ENCODE data around the gene APOBEC3H.
"Not testable (repeated sequence)": the region's sequence is repeated elsewhere in the genome, so short reads cannot be mapped to it uniquely, and the experiment has no call there.

APOBEC3H gene

GRCh38 chr22:39078329-39078728 is 18.7 kb upstream of the APOBEC3H start:
- Histone ChIP-seq H3F3A (ENCODE audit: insufficient read depth) (peaks cover 29% of the 10 kb centered on the region), H2AFZ (ENCODE audit: low read depth, low read length, severe bottlenecking) (no peak overlapping the region), H3K27ac (ENCODE audit: low read depth, low read length) (peak overlapping the region; percentile 81; the same call in 1 of the 2 replicates), H3K36me3 (ENCODE audit: low read length) (no peaks in the 10 kb centered on the region; the same call in 1 of the 2 replicates), H3K9me2 (replicated peaks; ENCODE audit: insufficient read depth, low read length) (no peaks in the 10 kb centered on the region), H3K9ac (ENCODE audit: low read length) (peak overlapping the region; percentile 82), H3K4me3 (ENCODE audit: insufficient read depth, low read length, poor library complexity, severe bottlenecking) (peak overlapping the region; percentile 70), H3K4me2 (ENCODE audit: low read depth, low read length, poor library complexity, severe bottlenecking) (peak overlapping the region; percentile 75), H3K79me2 (ENCODE audit: insufficient read depth, low read length) (peaks cover 19% of the 10 kb centered on the region), H3K27me3 (ENCODE audit: low read length) (no peaks in the 10 kb centered on the region), H4K20me1 (ENCODE audit: low read depth, low read length) (no peaks in the 10 kb centered on the region), H3K9me3 (ENCODE audit: insufficient read depth, low read length) (no peaks in the 10 kb centered on the region)
- TF ChIP-seq EZH2phosphoT487 (conservative IDR thresholded peaks at IDR 0.05; ENCODE audit: low read length), result no peak
- TF ChIP-seq CTCF (IDR thresholded peaks at IDR 0.05; ENCODE audit: insufficient read depth, low read length, poor library complexity, severe bottlenecking), result no peak

- not testable (repeated sequence) for H3K4me2 ChIP-seq (ENCODE audit: low read depth, low read length, poor library complexity, severe bottlenecking); H3K9ac ChIP-seq (ENCODE audit: low read length); H3K36me3 ChIP-seq (ENCODE audit: low read length); H3K27ac ChIP-seq (ENCODE audit: low read depth, low read length); H3K9me3 ChIP-seq (ENCODE audit: insufficient read depth, low read length); H3K9me2 ChIP-seq (replicated peaks; ENCODE audit: insufficient read depth, low read length); H2AFZ ChIP-seq (ENCODE audit: low read depth, low read length, severe bottlenecking); H3K4me3 ChIP-seq (ENCODE audit: insufficient read depth, low read length, poor library complexity, severe bottlenecking); H3K27me3 ChIP-seq (ENCODE audit: low read length); H4K20me1 ChIP-seq (ENCODE audit: low read depth, low read length)
- peaks cover 19% of the 10 kb centered on the region for H3K79me2 ChIP-seq (ENCODE audit: insufficient read depth, low read length)
- H3F3A ChIP-seq (ENCODE audit: insufficient read depth), result peaks cover 21% of the 10 kb centered on the region
Observed at GRCh38 chr22:39079054-39079637, 17.9 kb upstream of the APOBEC3H start.

- H3K79me2 ChIP-seq (ENCODE audit: insufficient read depth, low read length), result peaks cover 19% of the 10 kb centered on the region
- H3K9ac ChIP-seq (ENCODE audit: low read length), result no peak overlapping the region
- H3K27ac ChIP-seq (ENCODE audit: low read depth, low read length), result no peak overlapping the region
- no peaks in the 10 kb centered on the region for H3K9me3 ChIP-seq (ENCODE audit: insufficient read depth, low read length)
- peaks cover 10% of the 10 kb centered on the region for H3F3A ChIP-seq (ENCODE audit: insufficient read depth)
- no peaks in the 10 kb centered on the region for H3K27me3 ChIP-seq (ENCODE audit: low read length)
- H2AFZ ChIP-seq (ENCODE audit: low read depth, low read length, severe bottlenecking), result no peak overlapping the region
- no peaks in the 10 kb centered on the region; the same call in 1 of the 2 replicates for H3K36me3 ChIP-seq (ENCODE audit: low read length)
- no peak overlapping the region for H3K4me3 ChIP-seq (ENCODE audit: insufficient read depth, low read length, poor library complexity, severe bottlenecking)
- no peaks in the 10 kb centered on the region for H4K20me1 ChIP-seq (ENCODE audit: low read depth, low read length)
- no peak overlapping the region for H3K4me2 ChIP-seq (ENCODE audit: low read depth, low read length, poor library complexity, severe bottlenecking)
- TF ChIP-seq EZH2phosphoT487 (conservative IDR thresholded peaks at IDR 0.05; ENCODE audit: low read length) (no peak), CTCF (IDR thresholded peaks at IDR 0.05; ENCODE audit: insufficient read depth, low read length, poor library complexity, severe bottlenecking) (no peak)
- H3K9me2 ChIP-seq (replicated peaks; ENCODE audit: insufficient read depth, low read length), result no peaks in the 10 kb centered on the region
Observed at GRCh38 chr22:39080052-39080762, 16.8 kb upstream of the APOBEC3H start.

GRCh38 chr22:39081016-39081415 is 16.0 kb upstream of the APOBEC3H start:
- H3K9me3 ChIP-seq (ENCODE audit: insufficient read depth, low read length), result no peaks in the 10 kb centered on the region
- TF ChIP-seq CTCF (IDR thresholded peaks at IDR 0.05; ENCODE audit: insufficient read depth, low read length, poor library complexity, severe bottlenecking), result no peak
- no peak for TF ChIP-seq EZH2phosphoT487 (conservative IDR thresholded peaks at IDR 0.05; ENCODE audit: low read length)
- H3K79me2 ChIP-seq (ENCODE audit: insufficient read depth, low read length), result peaks cover 19% of the 10 kb centered on the region
- H2AFZ ChIP-seq (ENCODE audit: low read depth, low read length, severe bottlenecking), result no peak overlapping the region
- no peak overlapping the region for H3K4me3 ChIP-seq (ENCODE audit: insufficient read depth, low read length, poor library complexity, severe bottlenecking)
- H4K20me1 ChIP-seq (ENCODE audit: low read depth, low read length), result no peaks in the 10 kb centered on the region
- H3K9me2 ChIP-seq (replicated peaks; ENCODE audit: insufficient read depth, low read length), result no peaks in the 10 kb centered on the region
- no peak overlapping the region for H3K27ac ChIP-seq (ENCODE audit: low read depth, low read length)
- H3K4me2 ChIP-seq (ENCODE audit: low read depth, low read length, poor library complexity, severe bottlenecking), result no peak overlapping the region
- H3K9ac ChIP-seq (ENCODE audit: low read length), result no peak overlapping the region
- H3K36me3 ChIP-seq (ENCODE audit: low read length), result no peaks in the 10 kb centered on the region; the same call in 1 of the 2 replicates
- 0 out of 2 replicates have a peak, but pooled peaks cover 5% of the 10 kb centered on the region for H3F3A ChIP-seq (ENCODE audit: insufficient read depth)
- H3K27me3 ChIP-seq (ENCODE audit: low read length), result no peaks in the 10 kb centered on the region

Measured in SU-DHL-6 (cell line).